ENCODE data around the gene RNF212B.

GRCh38 chr14:23207146-23207540 lies 30.6 kb upstream of the RNF212B start:
- TF ChIP-seq, protein P1, sequence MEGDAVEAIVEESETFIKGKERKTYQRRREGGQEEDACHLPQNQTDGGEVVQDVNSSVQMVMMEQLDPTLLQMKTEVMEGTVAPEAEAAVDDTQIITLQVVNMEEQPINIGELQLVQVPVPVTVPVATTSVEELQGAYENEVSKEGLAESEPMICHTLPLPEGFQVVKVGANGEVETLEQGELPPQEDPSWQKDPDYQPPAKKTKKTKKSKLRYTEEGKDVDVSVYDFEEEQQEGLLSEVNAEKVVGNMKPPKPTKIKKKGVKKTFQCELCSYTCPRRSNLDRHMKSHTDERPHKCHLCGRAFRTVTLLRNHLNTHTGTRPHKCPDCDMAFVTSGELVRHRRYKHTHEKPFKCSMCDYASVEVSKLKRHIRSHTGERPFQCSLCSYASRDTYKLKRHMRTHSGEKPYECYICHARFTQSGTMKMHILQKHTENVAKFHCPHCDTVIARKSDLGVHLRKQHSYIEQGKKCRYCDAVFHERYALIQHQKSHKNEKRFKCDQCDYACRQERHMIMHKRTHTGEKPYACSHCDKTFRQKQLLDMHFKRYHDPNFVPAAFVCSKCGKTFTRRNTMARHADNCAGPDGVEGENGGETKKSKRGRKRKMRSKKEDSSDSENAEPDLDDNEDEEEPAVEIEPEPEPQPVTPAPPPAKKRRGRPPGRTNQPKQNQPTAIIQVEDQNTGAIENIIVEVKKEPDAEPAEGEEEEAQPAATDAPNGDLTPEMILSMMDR (IDR thresholded peaks at IDR 0.05; ENCODE audit: insufficient read depth, low read length), result no peak
- TF ChIP-seq GABPA (IDR thresholded peaks at IDR 0.05; ENCODE audit: low read depth), result no peak
